Measurements from ENCODE around the gene ENDOU. TPM values are rescaled to one million over a fixed set of nuclear protein-coding genes. Genes with fewer than 3 reads are reported as not detected.
A peak's percentile ranks its signal among the peaks of the same experiment; 100 is the strongest.

ENDOU gene
- total and polyA plus RNA-seq, 2 experiments from 2014 or later, result 0.22 TPM; not detected in 1

GRCh38 chr12:47709671-47710070, 15.6 kb downstream of the ENDOU start:
- H3K9ac ChIP-seq, result no peak overlapping the region
- no peaks in the 10 kb centered on the region for H3K9me2 ChIP-seq (ENCODE audit: insufficient read depth)
- H3K27ac ChIP-seq, result no peak overlapping the region
- 0 out of 2 replicates have a peak, but pooled peaks cover 4% of the 10 kb centered on the region for H3K4me1 ChIP-seq (ENCODE audit: insufficient read depth)
- no peaks in the 10 kb centered on the region for H3K9me3 ChIP-seq (ENCODE audit: low read depth)
- TF ChIP-seq EZH2phosphoT487 (IDR thresholded peaks at IDR 0.05; ENCODE audit: insufficient read depth, low read depth) (no peak), EZH2 (IDR thresholded peaks at IDR 0.05; ENCODE audit: insufficient read depth, poor library complexity, severe bottlenecking) (no peak)
- no peak overlapping the region for H3K4me2 ChIP-seq (ENCODE audit: unreplicated experiment)
- H3F3A ChIP-seq (ENCODE audit: insufficient read depth), result peaks cover 6% of the 10 kb centered on the region; the same call in 1 of the 2 replicates
- no peaks in the 10 kb centered on the region for H4K20me1 ChIP-seq (ENCODE audit: insufficient read depth)
- H3K27me3 ChIP-seq (replicated peaks; ENCODE audit: insufficient read depth), result no peaks in the 10 kb centered on the region
- peaks cover 23% of the 10 kb centered on the region for H3K79me2 ChIP-seq (ENCODE audit: insufficient read depth)
- DNase-seq, result no peak
- in situ Hi-C loops (cut with MboI), result loop anchor here (5.0 kb wide), 1 partner anchor 128 kb away; no protein-coding TSS in a partner anchor
- no peak overlapping the region for H3K4me3 ChIP-seq
- 85 to 92% methylated on average over 2 of the region's 2 CpGs for WGBS, 2 experiments (ENCODE audit: low coverage in 1 of 2, low lambda C conversion rate in 2 of 2, missing lambda C conversion rate in 2 of 2)
- H3K36me3 ChIP-seq (ENCODE audit: low read depth), result no peaks in the 10 kb centered on the region
- no peak overlapping the region for H2AFZ ChIP-seq

GRCh38 chr12:47709237-47709636, 16.1 kb downstream of the ENDOU start:
- Histone ChIP-seq H3K9me3 (ENCODE audit: low read depth) (no peaks in the 10 kb centered on the region), H3K4me2 (ENCODE audit: unreplicated experiment) (no peak overlapping the region), H3F3A (ENCODE audit: insufficient read depth) (peaks cover 6% of the 10 kb centered on the region; the same call in 1 of the 2 replicates), H3K79me2 (ENCODE audit: insufficient read depth) (peaks cover 28% of the 10 kb centered on the region), H3K27ac (no peak overlapping the region), H4K20me1 (ENCODE audit: insufficient read depth) (no peaks in the 10 kb centered on the region), H3K9me2 (ENCODE audit: insufficient read depth) (no peaks in the 10 kb centered on the region), H3K9ac (no peak overlapping the region), H3K36me3 (ENCODE audit: low read depth) (no peaks in the 10 kb centered on the region), H3K27me3 (replicated peaks; ENCODE audit: insufficient read depth) (no peaks in the 10 kb centered on the region), H3K4me1 (ENCODE audit: insufficient read depth) (0 out of 2 replicates have a peak, but pooled peaks cover 4% of the 10 kb centered on the region), H2AFZ (no peak overlapping the region), H3K4me3 (no peak overlapping the region)
- 93% methylated on average over 4 of the region's 4 CpGs for WGBS, 2 experiments (ENCODE audit: low coverage in 1 of 2, low lambda C conversion rate in 2 of 2, missing lambda C conversion rate in 2 of 2)
- TF ChIP-seq EZH2phosphoT487 (IDR thresholded peaks at IDR 0.05; ENCODE audit: insufficient read depth, low read depth) (no peak), EZH2 (IDR thresholded peaks at IDR 0.05; ENCODE audit: insufficient read depth, poor library complexity, severe bottlenecking) (no peak)
- in situ Hi-C loops (cut with MboI), result no loop called here
- peak; percentile 29 for DNase-seq

- in situ Hi-C loops (cut with MboI), result no loop called here
- 38 to 42% methylated on average over 5 of the region's 5 CpGs for WGBS, 2 experiments (ENCODE audit: low coverage in 1 of 2, low lambda C conversion rate in 2 of 2, missing lambda C conversion rate in 2 of 2)
Observed at GRCh38 chr12:47707905-47708543, 17.3 kb downstream of the ENDOU start.

GRCh38 chr12:47707355-47707754, 17.9 kb downstream of the ENDOU start:
- peak overlapping the region; percentile 89; the same call in 1 of the 2 replicates for H2AFZ ChIP-seq
- H3F3A ChIP-seq (ENCODE audit: insufficient read depth), result peaks cover 6% of the 10 kb centered on the region; the same call in 1 of the 2 replicates
- in situ Hi-C loops (cut with MboI), result no loop called here
- no peaks in the 10 kb centered on the region for H4K20me1 ChIP-seq (ENCODE audit: insufficient read depth)
- H3K4me3 ChIP-seq, result peak overlapping the region; percentile 89
- H3K4me1 ChIP-seq (ENCODE audit: insufficient read depth), result 0 out of 2 replicates have a peak, but pooled peaks cover 4% of the 10 kb centered on the region
- H3K79me2 ChIP-seq (ENCODE audit: insufficient read depth), result peaks cover 47% of the 10 kb centered on the region
- no peaks in the 10 kb centered on the region for H3K36me3 ChIP-seq (ENCODE audit: low read depth)
- H3K4me2 ChIP-seq (ENCODE audit: unreplicated experiment), result peak overlapping the region; percentile 97
- TF ChIP-seq EZH2 (IDR thresholded peaks at IDR 0.05; ENCODE audit: insufficient read depth, poor library complexity, severe bottlenecking) (no peak), EZH2phosphoT487 (IDR thresholded peaks at IDR 0.05; ENCODE audit: insufficient read depth, low read depth) (no peak)
- H3K27ac ChIP-seq, result peak overlapping the region; percentile 82; the same call in 1 of the 2 replicates
- no peak for DNase-seq
- no peaks in the 10 kb centered on the region for H3K27me3 ChIP-seq (replicated peaks; ENCODE audit: insufficient read depth)
- H3K9ac ChIP-seq, result peak overlapping the region; percentile 91
- H3K9me3 ChIP-seq (ENCODE audit: low read depth), result no peaks in the 10 kb centered on the region
- H3K9me2 ChIP-seq (ENCODE audit: insufficient read depth), result no peaks in the 10 kb centered on the region

More at GRCh38 chr12:47707905-47708543, 17.3 kb downstream of the ENDOU start:
- no peaks in the 10 kb centered on the region for H3K27me3 ChIP-seq (replicated peaks; ENCODE audit: insufficient read depth)
- H4K20me1 ChIP-seq (ENCODE audit: insufficient read depth), result no peaks in the 10 kb centered on the region
- TF ChIP-seq EZH2phosphoT487 (IDR thresholded peaks at IDR 0.05; ENCODE audit: insufficient read depth, low read depth) (no peak), EZH2 (IDR thresholded peaks at IDR 0.05; ENCODE audit: insufficient read depth, poor library complexity, severe bottlenecking) (no peak)
- H3K4me2 ChIP-seq (ENCODE audit: unreplicated experiment), result no peak overlapping the region
- H3K9ac ChIP-seq, result no peak overlapping the region
- H3K9me3 ChIP-seq (ENCODE audit: low read depth), result no peaks in the 10 kb centered on the region
- no peaks in the 10 kb centered on the region for H3K9me2 ChIP-seq (ENCODE audit: insufficient read depth)
- peaks cover 6% of the 10 kb centered on the region; the same call in 1 of the 2 replicates for H3F3A ChIP-seq (ENCODE audit: insufficient read depth)
- 0 out of 2 replicates have a peak, but pooled peaks cover 4% of the 10 kb centered on the region for H3K4me1 ChIP-seq (ENCODE audit: insufficient read depth)
- no peak overlapping the region for H2AFZ ChIP-seq
- no peaks in the 10 kb centered on the region for H3K36me3 ChIP-seq (ENCODE audit: low read depth)
- peaks cover 40% of the 10 kb centered on the region for H3K79me2 ChIP-seq (ENCODE audit: insufficient read depth)
- H3K4me3 ChIP-seq, result no peak overlapping the region
- H3K27ac ChIP-seq, result no peak overlapping the region
- no peak for DNase-seq

All from GM23248 (cell line).